Limb (tissue), 2 donors: ENCODE results near the gene GBGT1.

Experiments
- DNase-seq, 2 donors: peaks; one replicate each; pipeline ENCODE4 v3.0.0-alpha.2; 2016; ENCODE audit errors: extremely low spot score in 2 of 2

GBGT1 gene

GRCh38 chr9:133127340-133127981 lies 36.3 kb downstream of the GBGT1 start:
- no peak for DNase-seq

GRCh38 chr9:133126697-133127339 lies 36.9 kb downstream of the GBGT1 start:
- DNase-seq: no peak

DNA sequence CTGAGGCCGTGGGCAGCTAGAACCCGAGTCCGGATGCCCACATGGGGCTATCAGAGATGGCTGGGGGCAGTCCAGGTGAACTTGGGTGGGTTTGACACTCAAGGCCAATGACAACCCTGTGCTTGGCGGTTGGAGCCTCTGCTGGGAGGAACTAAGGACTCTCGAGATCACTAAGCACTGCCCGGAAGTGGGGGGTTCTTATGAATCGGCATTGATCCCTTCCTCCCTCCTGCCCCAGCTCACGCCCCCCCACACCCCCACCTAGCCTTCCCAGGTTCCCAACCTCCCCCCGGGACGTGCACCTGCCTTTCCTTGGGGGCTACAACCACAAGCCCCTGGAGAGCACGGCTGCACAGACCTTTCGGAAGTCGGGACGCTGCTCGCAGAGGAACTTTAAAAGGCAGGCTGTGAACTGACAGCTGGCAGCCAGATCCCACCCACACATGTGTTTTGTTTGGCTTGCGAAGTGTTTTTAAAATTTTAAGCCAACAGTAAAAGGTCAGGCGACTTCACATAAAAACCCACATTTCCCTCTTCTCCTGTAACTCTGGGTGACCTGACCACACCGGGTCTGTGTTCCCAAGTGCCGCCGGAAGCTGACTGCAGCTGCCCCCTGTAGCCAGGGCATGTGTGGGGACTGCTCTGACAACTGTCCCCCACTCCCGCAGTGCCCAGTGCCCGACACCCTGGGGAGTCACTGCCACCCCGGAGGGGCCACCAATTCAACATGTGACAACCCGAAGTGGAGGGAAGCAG lies 37.6 kb downstream of the GBGT1 start:
- DNase-seq: no peak

DNA sequence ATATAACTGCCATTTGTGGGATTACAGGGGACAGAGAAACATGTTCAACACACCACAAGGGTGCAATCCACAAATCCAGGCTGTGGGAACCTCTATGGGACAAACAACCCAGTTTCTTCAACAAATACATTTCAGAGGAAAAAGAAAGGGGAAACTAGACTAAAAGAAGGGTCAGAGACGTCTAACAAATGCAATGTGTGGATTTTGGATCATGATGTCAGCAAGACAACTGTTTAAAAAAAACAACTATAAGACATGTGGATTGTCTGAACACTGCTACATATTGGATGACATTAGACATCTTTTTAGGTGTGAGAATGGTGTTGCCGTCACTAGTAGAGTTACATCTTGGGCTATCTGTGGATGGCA lies 38.8 kb downstream of the GBGT1 start:
- DNase-seq: no peak

- no peak for DNase-seq
Observed at GRCh38 chr9:133124123-133124906, 39.4 kb downstream of the GBGT1 start.

- no peak for DNase-seq
Observed at GRCh38 chr9:133122935-133123611, 40.6 kb downstream of the GBGT1 start.

DNA sequence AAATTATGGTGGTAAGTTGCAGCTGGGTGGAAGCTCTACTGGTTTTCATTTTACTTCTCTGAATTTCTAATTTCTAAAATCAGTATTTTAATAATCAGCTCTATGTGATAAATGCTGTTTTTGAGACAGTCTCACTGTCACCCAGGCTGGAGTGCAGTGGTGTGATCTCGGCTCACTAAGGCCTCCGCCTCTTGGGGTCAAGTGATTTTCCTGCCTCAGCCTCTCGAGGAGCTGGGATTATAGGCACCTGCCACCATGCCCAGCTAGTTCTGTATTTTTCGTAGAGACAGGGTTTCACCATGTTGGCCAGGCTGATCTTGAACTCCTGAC lies 41.1 kb downstream of the GBGT1 start:
- DNase-seq: no peak

GRCh38 chr9:133121915-133122550 lies 41.7 kb downstream of the GBGT1 start:
- DNase-seq: no peak

GRCh38 chr9:133121198-133121914 lies 42.4 kb downstream of the GBGT1 start, which contains the start of gene RALGDS:
Gene RALGDS, minus strand, starts transcription at chr9:133121240. Its CDS starts 86 bp downstream, at chr9:133121154.
- DNase-seq: peak; percentile 87 to 94

GRCh38 chr9:133120501-133121197 lies 43.1 kb downstream of the GBGT1 start:
- no peak for DNase-seq

DNA sequence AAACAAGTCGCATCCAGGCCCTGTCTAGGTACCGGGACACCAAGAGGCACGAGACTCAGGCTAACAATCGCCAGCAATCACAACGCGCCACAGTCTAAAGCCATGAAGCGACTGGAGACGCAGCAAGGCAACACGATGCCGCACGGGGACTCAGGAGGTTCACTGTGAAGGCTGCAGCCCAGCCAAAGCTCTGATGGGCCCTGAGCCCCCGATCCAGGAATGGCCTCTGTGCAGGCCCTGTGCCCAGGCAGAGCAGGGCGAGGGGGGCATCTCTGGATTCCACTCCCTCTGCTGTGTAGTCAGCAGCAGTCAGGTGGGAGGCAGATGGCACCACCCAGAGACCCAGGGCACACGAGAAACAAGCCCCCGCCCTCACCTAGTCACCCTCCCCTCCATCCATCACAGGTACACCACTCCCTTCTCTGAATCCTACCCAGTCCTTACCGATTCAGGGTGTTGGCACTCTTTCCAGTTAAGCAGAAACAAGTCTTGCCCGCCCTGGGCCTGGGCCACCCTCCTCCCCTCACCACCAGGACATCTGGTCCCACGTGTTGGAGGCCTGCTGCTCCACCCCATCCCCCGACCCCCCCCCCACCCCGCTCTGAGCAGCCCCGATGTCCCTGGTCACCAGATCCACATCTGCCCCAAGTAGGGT lies 43.7 kb downstream of the GBGT1 start:
- peak in 1 of 2 donors; percentile 62 for DNase-seq

- DNase-seq: peak; percentile 53 to 77
Observed at GRCh38 chr9:133119103-133119845, 44.4 kb downstream of the GBGT1 start.

- no peak for DNase-seq
Observed at GRCh38 chr9:133118568-133118967, 45.1 kb downstream of the GBGT1 start.

DNA sequence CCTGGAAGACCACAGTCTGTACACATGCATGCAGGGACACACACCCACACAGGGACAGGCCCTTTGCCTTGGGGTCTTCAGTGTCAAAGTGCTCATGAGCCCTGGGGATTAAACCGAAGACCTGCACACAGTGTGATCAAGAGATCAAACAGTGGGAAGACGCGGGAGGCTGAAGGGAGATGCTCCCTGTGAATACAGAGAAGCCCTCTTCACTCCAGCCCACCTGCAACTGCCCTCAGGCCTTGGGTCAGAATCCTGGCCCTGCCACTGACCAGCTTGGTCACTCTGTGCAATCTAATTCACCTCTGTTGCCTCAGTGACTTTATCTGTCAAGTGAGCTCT lies 45.6 kb downstream of the GBGT1 start:
- no peak for DNase-seq

- DNase-seq: no peak
Observed at GRCh38 chr9:133117271-133118178, 46.2 kb downstream of the GBGT1 start.

DNA sequence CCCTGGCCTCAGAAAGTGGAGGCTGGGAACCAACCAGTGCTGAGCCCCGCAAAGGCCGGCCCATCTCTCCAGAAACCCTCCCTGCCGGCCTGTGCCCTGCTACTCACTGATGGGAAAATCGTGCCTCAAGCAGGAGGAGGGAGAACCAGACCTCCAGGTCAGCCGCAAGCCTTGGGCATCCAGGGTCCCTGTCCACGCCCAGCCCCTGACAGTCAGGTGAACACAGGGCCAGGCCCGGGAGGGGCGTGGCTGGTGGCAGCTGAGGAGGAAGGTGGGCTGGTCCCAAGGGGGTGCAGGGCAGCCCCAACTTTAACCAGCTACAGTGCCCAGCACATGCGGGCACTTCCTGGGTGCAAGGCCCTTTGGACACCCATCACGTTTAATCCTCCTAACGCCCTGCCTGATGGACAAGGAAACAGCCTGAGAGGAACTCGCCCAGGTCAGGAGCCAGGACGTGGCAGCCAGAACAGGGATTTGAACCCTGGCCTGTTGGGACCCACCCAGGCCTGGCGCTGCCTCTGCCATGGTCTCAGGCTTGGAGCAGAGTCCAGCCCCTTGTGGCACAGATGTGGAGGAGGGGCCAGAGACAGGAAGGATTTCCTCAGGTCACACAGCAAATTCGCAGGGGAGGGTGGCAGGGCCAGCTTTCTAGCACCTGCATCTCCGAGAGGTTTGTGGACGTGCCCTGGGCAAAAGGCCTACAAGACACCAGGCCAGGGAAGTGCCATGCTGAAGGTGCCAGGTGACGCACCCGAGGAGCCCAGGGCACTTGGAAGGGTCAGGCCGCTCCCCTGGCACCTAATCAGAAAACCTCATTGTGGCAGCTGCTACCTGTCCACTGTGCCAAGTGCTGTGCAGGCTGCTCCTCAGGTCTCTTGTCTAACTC lies 47.1 kb downstream of the GBGT1 start:
- DNase-seq: no peak
